Fibroblast of mammary gland (primary cell): ENCODE data around the gene NF1.

Experiments used
- DNase-seq: peaks from one replicate; pipeline ENCODE4 v3.0.0-alpha.2; 2010; ENCODE audit warnings: low read depth
- H3K4me3 ChIP-seq: 2 replicates; pipeline ENCODE4 v1.5.1; 2011; ENCODE audit warnings: low read depth, mild to moderate bottlenecking, low read length, moderate library complexity; ENCODE audit not compliant: control insufficient read depth
- TF ChIP-seq, protein P1 (sequence below): conservative IDR thresholded peaks from 2 replicates; pipeline ENCODE4 v1.5.1; 2011; ENCODE audit warnings: low read depth, low read length, inconsistent platforms; ENCODE audit not compliant: control insufficient read depth, insufficient read depth

The NF1 gene

DNA sequence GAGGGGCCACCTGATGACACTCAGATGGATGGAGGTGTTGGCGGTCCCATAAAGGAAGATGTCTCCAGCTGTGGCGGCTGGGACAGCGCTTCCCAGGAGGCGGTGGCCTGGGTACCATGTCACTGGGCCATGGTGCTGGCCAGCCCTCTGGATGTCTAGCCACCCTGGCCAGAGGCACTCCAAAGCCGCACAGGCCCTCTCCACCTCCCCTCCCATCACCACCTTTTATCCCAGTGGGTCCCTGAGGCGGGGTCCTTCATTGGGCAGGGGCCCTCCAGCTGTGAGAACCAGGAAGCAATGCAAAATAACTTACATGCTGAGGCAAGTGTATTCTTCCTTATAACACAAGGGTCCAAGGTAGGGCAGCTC lies 319.8 kb downstream of the NF1 start:
- TF ChIP-seq, protein P1, sequence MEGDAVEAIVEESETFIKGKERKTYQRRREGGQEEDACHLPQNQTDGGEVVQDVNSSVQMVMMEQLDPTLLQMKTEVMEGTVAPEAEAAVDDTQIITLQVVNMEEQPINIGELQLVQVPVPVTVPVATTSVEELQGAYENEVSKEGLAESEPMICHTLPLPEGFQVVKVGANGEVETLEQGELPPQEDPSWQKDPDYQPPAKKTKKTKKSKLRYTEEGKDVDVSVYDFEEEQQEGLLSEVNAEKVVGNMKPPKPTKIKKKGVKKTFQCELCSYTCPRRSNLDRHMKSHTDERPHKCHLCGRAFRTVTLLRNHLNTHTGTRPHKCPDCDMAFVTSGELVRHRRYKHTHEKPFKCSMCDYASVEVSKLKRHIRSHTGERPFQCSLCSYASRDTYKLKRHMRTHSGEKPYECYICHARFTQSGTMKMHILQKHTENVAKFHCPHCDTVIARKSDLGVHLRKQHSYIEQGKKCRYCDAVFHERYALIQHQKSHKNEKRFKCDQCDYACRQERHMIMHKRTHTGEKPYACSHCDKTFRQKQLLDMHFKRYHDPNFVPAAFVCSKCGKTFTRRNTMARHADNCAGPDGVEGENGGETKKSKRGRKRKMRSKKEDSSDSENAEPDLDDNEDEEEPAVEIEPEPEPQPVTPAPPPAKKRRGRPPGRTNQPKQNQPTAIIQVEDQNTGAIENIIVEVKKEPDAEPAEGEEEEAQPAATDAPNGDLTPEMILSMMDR, result no peak
- no peak for DNase-seq
- no peak overlapping the region for H3K4me3 ChIP-seq

DNA sequence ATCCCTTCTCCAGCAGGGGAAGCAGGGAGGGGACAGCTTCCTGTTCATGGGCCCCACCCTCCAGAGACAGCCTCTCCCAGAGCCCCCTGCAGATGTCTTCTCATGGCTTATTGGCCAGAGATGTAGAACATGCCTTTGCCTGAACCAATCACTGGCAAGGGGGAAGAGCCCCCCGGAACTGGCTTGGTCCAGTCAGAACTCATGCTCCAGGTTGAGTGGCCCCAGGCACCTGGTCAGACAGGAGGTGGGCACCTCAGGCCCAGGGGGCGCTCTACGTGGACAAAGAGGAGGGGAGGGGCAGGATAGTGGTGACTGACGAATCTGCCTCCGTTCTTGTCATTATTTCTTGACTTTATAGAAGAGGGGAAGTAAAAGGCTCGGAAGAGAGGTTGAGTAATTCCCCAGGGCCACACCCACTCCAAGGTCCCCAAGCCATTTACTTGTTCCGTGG lies 320.3 kb downstream of the NF1 start:
- no peak overlapping the region for H3K4me3 ChIP-seq

DNA sequence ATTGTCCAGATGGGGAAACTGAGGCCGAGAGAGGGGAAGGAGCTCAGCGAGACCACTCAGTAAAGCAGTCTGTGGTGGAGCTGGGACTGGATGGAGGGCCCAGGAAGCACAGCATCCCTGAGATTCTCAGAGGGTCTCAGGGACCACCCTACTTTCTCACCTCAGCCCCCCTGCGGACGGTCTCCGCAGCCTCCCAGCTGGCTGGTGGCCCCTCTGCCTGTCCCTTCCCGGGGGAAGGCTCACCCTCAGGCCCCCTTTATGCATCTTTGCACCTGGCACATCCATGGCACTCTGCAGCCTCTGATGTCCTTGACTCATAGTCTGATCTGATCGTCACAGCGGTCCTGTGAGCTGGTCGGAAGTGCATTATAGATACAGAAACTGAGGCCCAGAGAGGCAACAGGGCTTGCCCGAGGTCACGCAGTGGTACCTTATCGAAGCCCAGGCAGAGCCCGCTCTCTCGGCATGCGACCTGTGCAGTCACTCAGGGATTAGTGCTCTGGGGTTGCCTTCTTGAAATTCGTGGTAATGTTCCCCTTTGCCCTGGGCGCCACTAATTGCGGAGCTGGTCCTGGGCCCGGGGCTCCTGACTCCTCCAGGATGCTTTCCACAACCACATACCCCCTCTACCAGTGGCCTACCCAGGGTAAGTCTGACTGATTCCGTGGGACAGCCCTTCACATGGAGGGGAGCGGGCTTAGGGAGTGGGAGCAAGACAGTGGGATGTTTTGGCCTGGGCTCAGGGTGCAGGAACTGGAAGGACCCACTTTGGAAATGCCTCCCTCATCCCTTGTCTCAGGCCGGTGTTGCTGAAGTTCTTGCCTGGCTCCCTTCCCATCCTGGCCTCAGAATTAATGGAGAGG lies 321.1 kb downstream of the NF1 start:
- DNase-seq, result no peak
- H3K4me3 ChIP-seq, result no peak overlapping the region
- TF ChIP-seq, protein P1, result no peak

More for the DNA sequence above, 320.3 kb downstream of the NF1 start:
- TF ChIP-seq, protein P1, result no peak
- no peak for DNase-seq

DNA sequence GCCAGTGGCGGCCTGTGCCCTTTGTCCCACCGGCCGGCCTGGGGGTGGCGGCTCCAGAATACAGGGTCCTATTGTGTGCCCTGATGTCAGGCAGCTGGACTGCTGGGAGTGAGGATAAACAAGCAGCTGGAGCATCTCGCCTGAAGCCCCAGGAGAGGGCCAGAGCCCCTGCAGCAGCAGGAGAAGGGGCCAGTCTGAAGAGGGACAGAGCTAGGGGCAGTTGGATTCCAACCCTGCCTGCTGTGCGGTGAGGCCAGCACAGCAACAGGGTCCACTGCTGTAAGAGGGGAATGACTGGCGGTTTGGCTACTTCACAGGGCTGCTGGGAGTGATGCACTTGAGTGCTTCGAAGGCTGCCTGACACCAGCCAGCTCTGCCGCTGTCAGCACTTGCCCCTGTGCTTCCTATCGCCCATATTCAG lies 321.7 kb downstream of the NF1 start:
- TF ChIP-seq, protein P1, result no peak
- H3K4me3 ChIP-seq, result no peak overlapping the region
- no peak for DNase-seq

DNA sequence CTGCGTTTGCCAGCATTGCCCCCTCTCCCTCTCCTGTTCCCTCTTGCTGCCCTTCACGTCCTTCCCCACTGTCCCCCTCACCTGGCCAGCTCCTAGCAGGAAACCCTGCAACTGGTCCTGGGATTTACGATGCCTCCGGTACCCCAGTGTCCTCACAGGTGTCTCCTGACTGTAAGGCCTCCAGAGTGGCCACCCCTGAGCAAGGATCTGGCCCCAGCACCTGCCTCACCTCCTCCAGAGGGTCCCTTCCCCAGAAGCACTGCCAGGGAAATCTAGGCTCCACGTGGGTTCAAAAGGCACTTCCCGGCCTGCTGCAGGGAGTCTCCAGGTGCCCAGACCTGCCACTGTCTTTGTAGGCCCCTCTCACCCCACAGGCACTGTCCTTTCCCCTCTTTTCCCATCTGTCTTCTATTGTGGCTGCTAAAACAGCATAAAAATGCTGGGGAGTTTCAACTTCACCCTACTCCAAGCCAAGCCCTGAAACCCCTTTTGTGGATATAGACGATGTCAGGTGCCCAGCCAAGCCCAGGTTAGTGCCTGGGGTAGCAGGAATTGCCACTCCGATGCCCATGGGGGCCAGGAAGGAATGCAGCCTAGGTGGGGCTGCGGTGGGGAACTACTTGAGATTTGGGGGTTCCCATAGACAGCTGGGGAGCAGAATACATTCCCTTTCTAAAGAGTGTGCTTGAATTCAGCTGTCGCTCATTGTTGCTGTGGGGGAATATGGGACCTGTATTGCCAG lies 322.4 kb downstream of the NF1 start:
- TF ChIP-seq, protein P1, result no peak
- no peak overlapping the region for H3K4me3 ChIP-seq
- DNase-seq, result no peak

DNA sequence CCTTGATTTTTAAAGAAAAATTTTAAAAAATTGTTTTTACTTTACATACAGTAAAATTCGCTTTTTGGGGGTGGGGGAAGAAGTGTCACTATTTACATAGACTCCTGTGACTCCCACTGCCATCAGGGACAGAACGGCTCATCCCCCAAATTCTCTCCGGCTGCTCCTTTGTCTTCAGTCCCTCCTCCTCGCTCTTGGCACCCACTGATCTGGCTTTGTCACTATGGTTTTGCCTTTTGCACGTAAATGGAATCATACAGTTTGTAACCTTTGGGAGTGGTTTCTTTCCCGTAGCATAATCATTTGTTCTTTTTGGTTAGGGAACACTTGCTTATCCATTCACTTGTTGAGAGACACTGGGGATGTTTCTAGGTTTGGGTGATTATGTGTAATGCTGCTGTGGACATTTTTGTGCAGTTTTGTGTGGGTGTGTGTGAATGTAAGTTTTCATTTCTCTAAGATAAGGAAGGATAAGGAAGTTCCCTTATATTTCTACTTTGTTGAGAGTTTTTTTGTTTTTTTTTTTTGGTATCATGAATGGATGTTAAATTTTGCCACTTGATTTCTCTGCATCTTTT lies 324.1 kb downstream of the NF1 start:
- H3K4me3 ChIP-seq, result no peak overlapping the region
- DNase-seq, result no peak
- TF ChIP-seq, protein P1, result no peak
